ENCODE results near the gene FAM20C. TPM values are rescaled to one million over a fixed set of nuclear protein-coding genes. Genes with fewer than 3 reads are reported as not detected.

FAM20C gene
- total RNA-seq, 1 experiment from 2014 or later, result 34.0 TPM

GRCh38 chr7:157008-157310 is 35.4 kb upstream of the FAM20C start:
- peaks cover 4% of the 10 kb centered on the region; the same call in 1 of the 2 replicates for H3K4me1 ChIP-seq
- DNase-seq, result no peak
- no peaks in the 10 kb centered on the region for H3K9me3 ChIP-seq
- ChIA-PET POLR2A (no interaction called here), CTCF (no interaction called here)
- intact Hi-C loops (cut with micrococcal nuclease; ENCODE audit: unreplicated experiment), result no loop called here
- H3K4me3 Mint-ChIP-seq (ENCODE audit: unreplicated experiment), result no peak overlapping the region
- H3K36me3 Mint-ChIP-seq (ENCODE audit: insufficient read depth, unreplicated experiment), result no peaks in the 10 kb centered on the region
- no peaks in the 10 kb centered on the region for H3K36me3 ChIP-seq (ENCODE audit: control insufficient read depth, insufficient read depth, low read length)
- no peaks in the 10 kb centered on the region for H3K27me3 Mint-ChIP-seq (ENCODE audit: insufficient read depth, unreplicated experiment)
- H3K27me3 ChIP-seq (replicated peaks; ENCODE audit: control insufficient read depth, insufficient read depth, low read length), result no peaks in the 10 kb centered on the region
- H3K4me1 Mint-ChIP-seq (ENCODE audit: low read depth, unreplicated experiment), result no peaks in the 10 kb centered on the region
- no peaks in the 10 kb centered on the region for H3K9me3 Mint-ChIP-seq (ENCODE audit: unreplicated experiment)
- TF ChIP-seq CTCF (IDR thresholded peaks at IDR 0.05; ENCODE audit: insufficient read depth in 1 of 2, low read depth in 1 of 2, low read length in 1 of 2, severe bottlenecking in 1 of 2, unreplicated experiment in 1 of 2), result no peak
- H3K27ac Mint-ChIP-seq (ENCODE audit: unreplicated experiment), result no peak overlapping the region
- H3K4me3 ChIP-seq (ENCODE audit: low read depth, low read length), result no peak overlapping the region
- BruUV-seq (replicated peaks), result no TSS peak

GRCh38 chr7:157771-158625 is 34.4 kb upstream of the FAM20C start:
- Mint-ChIP-seq H3K27me3 (ENCODE audit: insufficient read depth, unreplicated experiment) (no peaks in the 10 kb centered on the region), H3K4me3 (ENCODE audit: unreplicated experiment) (no peak overlapping the region), H3K36me3 (ENCODE audit: insufficient read depth, unreplicated experiment) (no peaks in the 10 kb centered on the region), H3K27ac (ENCODE audit: unreplicated experiment) (no peak overlapping the region), H3K4me1 (ENCODE audit: low read depth, unreplicated experiment) (no peaks in the 10 kb centered on the region), H3K9me3 (ENCODE audit: unreplicated experiment) (no peaks in the 10 kb centered on the region)
- Histone ChIP-seq H3K36me3 (ENCODE audit: control insufficient read depth, insufficient read depth, low read length) (no peaks in the 10 kb centered on the region), H3K4me1 (peaks cover 4% of the 10 kb centered on the region; the same call in 1 of the 2 replicates), H3K9me3 (no peaks in the 10 kb centered on the region), H3K27me3 (replicated peaks; ENCODE audit: control insufficient read depth, insufficient read depth, low read length) (no peaks in the 10 kb centered on the region), H3K4me3 (ENCODE audit: low read depth, low read length) (no peak overlapping the region)
- DNase-seq, result no peak
- intact Hi-C loops (cut with micrococcal nuclease; ENCODE audit: unreplicated experiment), result no loop called here
- CTCF ChIA-PET, result no interaction called here
- no TSS peak for BruUV-seq (replicated peaks)
- no peak for TF ChIP-seq CTCF (IDR thresholded peaks at IDR 0.05; ENCODE audit: insufficient read depth in 1 of 2, low read depth in 1 of 2, low read length in 1 of 2, severe bottlenecking in 1 of 2, unreplicated experiment in 1 of 2)
- POLR2A ChIA-PET, result interaction anchor here (0.6 kb wide), 1 partner anchor 9 kb away, joined by 3 read pairs; no protein-coding TSS in a partner anchor

- no peaks in the 10 kb centered on the region for H3K4me1 Mint-ChIP-seq (ENCODE audit: low read depth, unreplicated experiment)
- no peaks in the 10 kb centered on the region for H3K36me3 Mint-ChIP-seq (ENCODE audit: insufficient read depth, unreplicated experiment)
- DNase-seq, result no peak
- TF ChIP-seq CTCF (IDR thresholded peaks at IDR 0.05; ENCODE audit: insufficient read depth in 1 of 2, low read depth in 1 of 2, low read length in 1 of 2, severe bottlenecking in 1 of 2, unreplicated experiment in 1 of 2), result no peak
- H3K9me3 Mint-ChIP-seq (ENCODE audit: unreplicated experiment), result no peaks in the 10 kb centered on the region
- ChIA-PET POLR2A (no interaction called here), CTCF (no interaction called here)
- Histone ChIP-seq H3K9me3 (no peaks in the 10 kb centered on the region), H3K4me3 (ENCODE audit: low read depth, low read length) (no peak overlapping the region), H3K36me3 (ENCODE audit: control insufficient read depth, insufficient read depth, low read length) (no peaks in the 10 kb centered on the region), H3K4me1 (peaks cover 5% of the 10 kb centered on the region; the same call in 1 of the 2 replicates), H3K27me3 (replicated peaks; ENCODE audit: control insufficient read depth, insufficient read depth, low read length) (no peaks in the 10 kb centered on the region)
- H3K27ac Mint-ChIP-seq (ENCODE audit: unreplicated experiment), result no peak overlapping the region
- no peak overlapping the region for H3K4me3 Mint-ChIP-seq (ENCODE audit: unreplicated experiment)
- H3K27me3 Mint-ChIP-seq (ENCODE audit: insufficient read depth, unreplicated experiment), result no peaks in the 10 kb centered on the region
- BruUV-seq (replicated peaks), result no TSS peak
- intact Hi-C loops (cut with micrococcal nuclease; ENCODE audit: unreplicated experiment), result no loop called here
These were observed 33.6 kb upstream of the FAM20C start for GRCh38 chr7:158771-159170.

All from Caco-2 (cell line).